Heart left ventricle (tissue), 16 donors: Measurements from ENCODE around the gene FPR2. TPM values are rescaled to one million over a fixed set of nuclear protein-coding genes. Genes with fewer than 3 reads are reported as not detected.

Experiments used
- ATAC-seq, 4 donors: fragments of 200-7000 bp; cut with Tn5 transposase; one replicate each; pipeline ENCODE4 v1.9.1; 2020 to 2022; ENCODE audit warnings: moderate library complexity in 4 of 4, mild to moderate bottlenecking in 3 of 4, moderate number of reproducible peaks in 1 of 4
- DNase-seq, 5 donors: peaks; one replicate each; pipeline ENCODE4 v3.0.0-alpha.2; 2020
- H3K27ac ChIP-seq, 12 donors: fragments of 200-600 bp; sonication (generic) in 4 of 12; one replicate each; pipeline versions ENCODE4 v1.5.0 to v1.8.0; 2016 to 2022; ENCODE audit warnings: mild to moderate bottlenecking in 2 of 12
- H3K27me3 ChIP-seq, 9 donors: fragments of 200-600 bp; sonication (generic) in 2 of 9; one replicate each; pipeline versions ENCODE4 v1.5.1 to v1.8.0; 2016 to 2022; ENCODE audit warnings: mild to moderate bottlenecking in 3 of 9
- H3K36me3 ChIP-seq, 9 donors: fragments of 200-600 bp; sonication (generic) in 2 of 9; one replicate each; pipeline versions ENCODE4 v1.5.0 to v1.8.0; 2018 to 2022; ENCODE audit warnings: mild to moderate bottlenecking in 2 of 9
- H3K4me1 ChIP-seq, 12 donors: fragments of 200-600 bp; sonication (generic) in 4 of 12; one replicate each; pipeline versions ENCODE4 v1.5.0 to v1.8.0; 2016 to 2022; ENCODE audit warnings: mild to moderate bottlenecking in 3 of 12
- H3K4me3 ChIP-seq, 12 donors: fragments of 200-600 bp; sonication (generic) in 4 of 12; one replicate each; pipeline versions ENCODE4 v1.5.0 to v1.8.0; 2017 to 2022; ENCODE audit warnings: mild to moderate bottlenecking in 9 of 12, moderate library complexity in 4 of 12
- H3K9me3 ChIP-seq, 12 donors: fragments of 200-600 bp; sonication (generic) in 4 of 12; one replicate each; pipeline versions ENCODE4 v1.5.0 to v1.8.0; 2016 to 2022; ENCODE audit warnings: mild to moderate bottlenecking in 1 of 12
- CTCF ChIP-seq, 12 donors: fragments of 200-600 bp; sonication (generic) in 4 of 12; IDR thresholded peaks; one replicate each; pipeline versions ENCODE4 v1.5.0 to v1.8.0; 2018 to 2022; ENCODE audit warnings: antibody characterized with exemption in 12 of 12, mild to moderate bottlenecking in 5 of 12
- POLR2A ChIP-seq, 2 donors: fragments of 450-650 bp; IDR thresholded peaks; one replicate each; pipeline ENCODE4 v1.6.1; 2017; ENCODE audit warnings: antibody characterized with exemption in 2 of 2, mild to moderate bottlenecking in 2 of 2, moderate library complexity in 2 of 2
- WGBS, 4 donors: extraction: QIAGEN DNeasy Blood & Tissue Kit in 2 of 4; methylation state at CpG; one replicate each; pipeline versions ENCODE4 v1.1.5 to v1.1.7; 2013 to 2018; 5-methylcytosine and 5-hydroxymethylcytosine counted together
- intact Hi-C, 10 donors: fragments of 100-400 bp; cut with DNase I; formaldehyde crosslinking; loops; one replicate each; pipeline versions ENCODE4 v1.11.1 to v1.14.2; 2022
- polyA plus RNA-seq, 2 donors: library from polyadenylated mRNA; stranded (reverse); fragments of 200-250 nt; gene quantifications; one replicate each; pipeline ENCODE4 v1.2.3, GENCODE V29; 2013
- total RNA-seq, 9 donors: library from RNA; depleted of rRNA in 2 of 9; stranded (reverse); fragments of >200 nt in 2 of 9; fragmentation: NEBNext Ultra II Directional in 3 of 9; extraction: Animal tissue kit (Norgen Biotek cat#: 25700) in 3 of 9; gene quantifications; one replicate each; pipeline versions ENCODE4 v1.1.0 to v1.2.4, GENCODE V29; 2016 to 2023
- donor health status: ischemic (EF 13 %, LVEDD 7.1; RV severe dilation, severe dysfunction).
- donor health status: healthy with polysubstance abuse.
- donor health status: DM: no; HTN: yes; CAD: no.
- donor health status: DM: no; HTN: no; CAD: no.
- donor health status: ischemic (EF 25% LVEDD 6.9; RV normal size, moderate dysfunction).
- donor health status: ischemic (EF 25% LVEDD 5.7; RV mildly dilated, moderate dysfunction).
- donor health status: healthy.
- donor health status: DM: yes; HTN: yes; CAD: no.
- donor health status: ischemic (EF 35%, LVEDD 5.7; RV mildly dilated, moderate dysfunction).
- donor health status: nonischemic (EF 11% LVEDD 7.7; RV severe dilation, severe dysfunction).
- donor health status: DM: yes; HTN: yes; CAD: no.
- donor health status: PGD.
- donor health status: ischemic (EF 29% LVEDD 5.4; RV normal size, mild dysfunction).
- donor health status: nonischemic (EF 23%, LVEDD 6.1; RV moderate dilation, normal function).

The FPR2 gene
- total and polyA plus RNA-seq, 11 donors = 0.11 to 11.1 (median 0.80) TPM; not detected in 1

- Histone ChIP-seq H3K36me3 (no peaks in the 10 kb centered on the region), H3K4me3 (no peak overlapping the region), H3K9me3 (no peaks in the 10 kb centered on the region), H3K4me1 (peaks cover 0 to 35% (median 0%) of the 10 kb centered on the region in 12 donors), H3K27ac (peak overlapping the region in 5 of 12 donors; percentile 34 to 92 (median 48)), H3K27me3 (peaks cover 0 to 3% (median 0%) of the 10 kb centered on the region in 9 donors)
- ATAC-seq (peak in 3 of 4 donors; percentile 38 to 78 (median 78)), DNase-seq (no peak)
- 75 to 92% (median 85%) methylated on average over 6 of the region's 6 CpGs for WGBS, 4 donors
- TF ChIP-seq POLR2A (IDR thresholded peaks at IDR 0.05) (no peak), CTCF (IDR thresholded peaks at IDR 0.05) (no peak)
- intact Hi-C loops = no loop called here
These were observed 6.9 kb upstream of the FPR2 start for GRCh38 chr19:51754109-51754508.

GRCh38 chr19:51754770-51755169 is 6.2 kb upstream of the FPR2 start:
- peak overlapping the region in 3 of 12 donors; percentile 48 to 92 (median 52) for H3K27ac ChIP-seq
- peaks cover 0 to 3% (median 0%) of the 10 kb centered on the region in 9 donors for H3K27me3 ChIP-seq
- intact Hi-C loops = no loop called here
- DNase-seq (no peak), ATAC-seq (no peak)
- peaks cover 0 to 31% (median 0%) of the 10 kb centered on the region in 12 donors for H3K4me1 ChIP-seq
- H3K36me3 ChIP-seq = no peaks in the 10 kb centered on the region
- H3K9me3 ChIP-seq = no peaks in the 10 kb centered on the region
- TF ChIP-seq CTCF (IDR thresholded peaks at IDR 0.05) (no peak), POLR2A (IDR thresholded peaks at IDR 0.05) (no peak)
- 76 to 77% (median 77%) methylated on average over 4 of the region's 4 CpGs for WGBS, 4 donors
- no peak overlapping the region for H3K4me3 ChIP-seq

- no peak for DNase-seq
- Histone ChIP-seq H3K27me3 (peaks cover 0 to 6% (median 0%) of the 10 kb centered on the region in 9 donors), H3K36me3 (no peaks in the 10 kb centered on the region), H3K9me3 (no peaks in the 10 kb centered on the region), H3K4me3 (no peak overlapping the region), H3K27ac (peak overlapping the region in 1 of 12 donors; percentile 92), H3K4me1 (peaks cover 0 to 36% (median 0%) of the 10 kb centered on the region in 12 donors)
- TF ChIP-seq POLR2A (IDR thresholded peaks at IDR 0.05) (no peak), CTCF (IDR thresholded peaks at IDR 0.05) (no peak)
- intact Hi-C loops = no loop called here
- 81 to 84% (median 84%) methylated on average over 7 of the region's 7 CpGs for WGBS, 4 donors
- no peak for ATAC-seq
These were observed 5.4 kb upstream of the FPR2 start for GRCh38 chr19:51755571-51755970.

GRCh38 chr19:51761696-51762095 is 716 bp downstream of the FPR2 start:
- TF ChIP-seq CTCF (IDR thresholded peaks at IDR 0.05) (no peak), POLR2A (IDR thresholded peaks at IDR 0.05) (no peak)
- peaks cover 0 to 34% (median 0%) of the 10 kb centered on the region in 12 donors for H3K4me1 ChIP-seq
- ATAC-seq = peak in 1 of 4 donors; percentile 48

More at GRCh38 chr19:51761696-51762095, 716 bp downstream of the FPR2 start:
- H3K9me3 ChIP-seq = no peaks in the 10 kb centered on the region
- no peak for DNase-seq
- peaks cover 0 to 29% (median 0%) of the 10 kb centered on the region in 9 donors for H3K27me3 ChIP-seq
- 73 to 77% (median 76%) methylated on average over 7 of the region's 7 CpGs for WGBS, 4 donors
- H3K27ac ChIP-seq = peak overlapping the region in 1 of 12 donors; percentile 83
- no peaks in the 10 kb centered on the region for H3K36me3 ChIP-seq
- peak overlapping the region in 1 of 12 donors; percentile 51 for H3K4me3 ChIP-seq
- intact Hi-C loops = no loop called here
